WTC11 (cell line): ENCODE measurements around the gene CELF2. TPM values are rescaled to one million over a fixed set of nuclear protein-coding genes. Genes with fewer than 3 reads are reported as not detected.

Experiments
- ATAC-seq: fragments of 200-7000 bp; cut with Tn5 transposase; 2 replicates; pipeline ENCODE4 v1.10.0; 2021; ENCODE audit warnings: mild to moderate bottlenecking, moderate library complexity
- CTCF ChIA-PET: fragments of 300-600 bp; sonication (Branson Sonifier 250); formaldehyde crosslinking; loops from one replicate; lab custom pipeline; 2021; ENCODE audit warnings: antibody characterized with exemption; lab: Charles Lee
- POLR2A ChIA-PET: fragments of 350-600 bp; sonication (Branson Sonifier 250); formaldehyde crosslinking; loops from one replicate; lab custom pipeline; 2021; ENCODE audit warnings: antibody characterized with exemption; lab: Charles Lee
- DNase-seq: peaks from one replicate; pipeline ENCODE4 v3.0.0; 2021; ENCODE audit warnings: low spot score
- H3K27ac Mint-ChIP-seq: 2 replicates; pipeline ENCODE4 v1.8.0; 2021; ENCODE audit warnings: mixed read lengths
- H3K27me3 Mint-ChIP-seq: 2 replicates; pipeline ENCODE4 v1.8.0; 2021; ENCODE audit warnings: low read depth, mild to moderate bottlenecking, moderate library complexity, mixed read lengths
- H3K36me3 Mint-ChIP-seq: 2 replicates; pipeline ENCODE4 v1.8.0; 2021; ENCODE audit warnings: mixed read lengths
- H3K4me1 Mint-ChIP-seq: 2 replicates; pipeline ENCODE4 v1.8.0; 2022; ENCODE audit warnings: mixed read lengths
- H3K4me3 Mint-ChIP-seq: 2 replicates; pipeline ENCODE4 v1.8.0; 2021; ENCODE audit warnings: mild to moderate bottlenecking, moderate library complexity, mixed read lengths
- H3K9me3 Mint-ChIP-seq: 2 replicates; pipeline ENCODE4 v1.8.0; 2021; ENCODE audit warnings: mixed read lengths
- ETV6 ChIP-seq: sonication (generic); formaldehyde crosslinking; IDR thresholded peaks from 2 replicates; pipeline ENCODE4 v1.8.1; 2022; ENCODE audit warnings: mild to moderate bottlenecking, missing genetic modification reagents
- NR3C1 ChIP-seq: sonication (generic); formaldehyde crosslinking; conservative IDR thresholded peaks from 2 replicates; pipeline ENCODE4 v1.8.1; 2023; ENCODE audit warnings: low read depth, mild to moderate bottlenecking, missing genetic modification reagents
- ZNF423 ChIP-seq: fragments of 250-450 bp; sonication (Bioruptor Pico); IDR thresholded peaks from 2 replicates; pipeline ENCODE4 v2.1.2; 2022; ENCODE audit warnings: mild to moderate bottlenecking, moderate library complexity
- total RNA-seq: library from RNA; stranded (reverse); gene quantifications from 3 replicates; pipeline ENCODE4 v1.2.3, GENCODE V29; 2021
- TF ChIP-seq, protein P1 (sequence below): sonication (generic); formaldehyde crosslinking; conservative IDR thresholded peaks from 2 replicates; pipeline ENCODE4 v1.8.1; 2023; ENCODE audit warnings: mild to moderate bottlenecking, low read depth, missing genetic modification reagents, moderate library complexity
- TF ChIP-seq, protein P2 (sequence below): sonication (generic); formaldehyde crosslinking; IDR thresholded peaks from 2 replicates; pipeline ENCODE4 v1.8.0; 2022; ENCODE audit warnings: mild to moderate bottlenecking, missing genetic modification reagents
- TF ChIP-seq, protein P3 (sequence below): fragments of 250-450 bp; sonication (Bioruptor Pico); IDR thresholded peaks from 2 replicates; pipeline ENCODE4 v1.8.0; 2021; ENCODE audit warnings: mild to moderate bottlenecking
- TF ChIP-seq, protein P4 (sequence below): sonication (generic); formaldehyde crosslinking; IDR thresholded peaks from 2 replicates; pipeline ENCODE4 v1.8.0; 2022; ENCODE audit warnings: mild to moderate bottlenecking, missing genetic modification reagents
- TF ChIP-seq, protein P5 (sequence below): fragments of 250-450 bp; sonication (Bioruptor Pico); IDR thresholded peaks from 2 replicates; pipeline ENCODE4 v1.9.0; 2021; ENCODE audit warnings: mild to moderate bottlenecking
- TF ChIP-seq, protein P6 (sequence below): sonication (generic); formaldehyde crosslinking; IDR thresholded peaks from 2 replicates; pipeline ENCODE4 v1.8.1; 2022; ENCODE audit warnings: low read depth, mild to moderate bottlenecking, moderate library complexity, missing genetic modification reagents, borderline replicate concordance
- TF ChIP-seq, protein P7 (sequence below): sonication (generic); formaldehyde crosslinking; IDR thresholded peaks from 2 replicates; pipeline ENCODE4 v1.8.1; 2022; ENCODE audit warnings: mild to moderate bottlenecking, missing genetic modification reagents, moderate library complexity, borderline replicate concordance
- TF ChIP-seq, protein P8 (sequence below): sonication (generic); formaldehyde crosslinking; IDR thresholded peaks from 2 replicates; pipeline ENCODE4 v1.8.0; 2022; ENCODE audit warnings: mild to moderate bottlenecking, missing genetic modification reagents

The CELF2 gene
- total RNA-seq, 1 experiment from 2014 or later: 24.6 TPM

DNA sequence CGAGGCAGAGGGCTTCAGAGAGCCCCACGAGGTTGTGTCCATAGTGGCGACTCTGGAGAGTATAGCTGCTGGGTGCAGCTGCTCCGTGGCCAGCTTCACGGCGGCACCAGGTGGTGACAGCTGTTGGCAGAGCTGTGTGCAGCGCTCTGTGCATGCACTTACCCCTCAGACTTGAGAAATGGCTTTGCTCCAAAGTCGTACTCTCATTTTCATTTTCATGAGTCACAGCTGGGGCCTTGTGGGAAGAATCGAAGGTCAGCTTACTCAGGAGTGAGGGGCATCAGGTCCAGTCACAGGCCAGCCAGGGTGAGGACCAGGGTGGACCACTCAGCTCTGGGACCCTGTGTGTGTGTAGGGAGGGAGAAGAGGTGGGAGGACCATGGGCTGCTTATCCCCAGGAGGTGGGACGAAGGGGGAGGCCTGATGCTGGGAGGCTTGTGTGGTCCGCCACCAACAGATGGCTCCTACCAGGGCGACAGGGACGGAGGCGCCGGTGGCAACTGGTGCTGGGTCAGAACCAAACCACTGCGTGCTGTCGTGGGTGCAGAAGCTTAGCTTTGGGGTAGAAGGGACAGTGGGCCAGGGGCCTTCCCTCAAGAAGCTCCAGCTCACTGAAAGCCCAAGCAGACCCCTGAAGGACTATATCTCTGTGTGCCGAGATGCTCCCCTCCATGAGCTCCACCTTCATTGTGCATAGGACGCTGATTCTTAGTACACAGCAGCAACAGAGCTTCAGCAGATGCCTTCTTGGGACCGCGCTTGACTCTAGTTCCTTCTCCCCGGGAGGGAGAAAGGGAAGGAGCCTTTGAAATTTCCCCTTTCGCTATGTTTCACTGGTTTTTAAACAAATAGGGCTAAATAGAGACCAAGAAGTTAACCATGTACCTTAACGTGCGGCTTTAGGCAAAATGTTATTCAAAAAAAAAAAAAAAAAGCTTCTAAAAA lies 225.0 kb downstream of the CELF2 start:
- Mint-ChIP-seq H3K9me3 (no peaks in the 10 kb centered on the region), H3K36me3 (no peaks in the 10 kb centered on the region), H3K27me3 (no peaks in the 10 kb centered on the region), H3K27ac (no peak overlapping the region), H3K4me3 (no peak overlapping the region), H3K4me1 (peaks cover 9% of the 10 kb centered on the region)
- TF ChIP-seq, protein P1, sequence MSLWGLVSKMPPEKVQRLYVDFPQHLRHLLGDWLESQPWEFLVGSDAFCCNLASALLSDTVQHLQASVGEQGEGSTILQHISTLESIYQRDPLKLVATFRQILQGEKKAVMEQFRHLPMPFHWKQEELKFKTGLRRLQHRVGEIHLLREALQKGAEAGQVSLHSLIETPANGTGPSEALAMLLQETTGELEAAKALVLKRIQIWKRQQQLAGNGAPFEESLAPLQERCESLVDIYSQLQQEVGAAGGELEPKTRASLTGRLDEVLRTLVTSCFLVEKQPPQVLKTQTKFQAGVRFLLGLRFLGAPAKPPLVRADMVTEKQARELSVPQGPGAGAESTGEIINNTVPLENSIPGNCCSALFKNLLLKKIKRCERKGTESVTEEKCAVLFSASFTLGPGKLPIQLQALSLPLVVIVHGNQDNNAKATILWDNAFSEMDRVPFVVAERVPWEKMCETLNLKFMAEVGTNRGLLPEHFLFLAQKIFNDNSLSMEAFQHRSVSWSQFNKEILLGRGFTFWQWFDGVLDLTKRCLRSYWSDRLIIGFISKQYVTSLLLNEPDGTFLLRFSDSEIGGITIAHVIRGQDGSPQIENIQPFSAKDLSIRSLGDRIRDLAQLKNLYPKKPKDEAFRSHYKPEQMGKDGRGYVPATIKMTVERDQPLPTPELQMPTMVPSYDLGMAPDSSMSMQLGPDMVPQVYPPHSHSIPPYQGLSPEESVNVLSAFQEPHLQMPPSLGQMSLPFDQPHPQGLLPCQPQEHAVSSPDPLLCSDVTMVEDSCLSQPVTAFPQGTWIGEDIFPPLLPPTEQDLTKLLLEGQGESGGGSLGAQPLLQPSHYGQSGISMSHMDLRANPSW (CRISPR knock-in tag): no peak
- TF ChIP-seq, protein P2, sequence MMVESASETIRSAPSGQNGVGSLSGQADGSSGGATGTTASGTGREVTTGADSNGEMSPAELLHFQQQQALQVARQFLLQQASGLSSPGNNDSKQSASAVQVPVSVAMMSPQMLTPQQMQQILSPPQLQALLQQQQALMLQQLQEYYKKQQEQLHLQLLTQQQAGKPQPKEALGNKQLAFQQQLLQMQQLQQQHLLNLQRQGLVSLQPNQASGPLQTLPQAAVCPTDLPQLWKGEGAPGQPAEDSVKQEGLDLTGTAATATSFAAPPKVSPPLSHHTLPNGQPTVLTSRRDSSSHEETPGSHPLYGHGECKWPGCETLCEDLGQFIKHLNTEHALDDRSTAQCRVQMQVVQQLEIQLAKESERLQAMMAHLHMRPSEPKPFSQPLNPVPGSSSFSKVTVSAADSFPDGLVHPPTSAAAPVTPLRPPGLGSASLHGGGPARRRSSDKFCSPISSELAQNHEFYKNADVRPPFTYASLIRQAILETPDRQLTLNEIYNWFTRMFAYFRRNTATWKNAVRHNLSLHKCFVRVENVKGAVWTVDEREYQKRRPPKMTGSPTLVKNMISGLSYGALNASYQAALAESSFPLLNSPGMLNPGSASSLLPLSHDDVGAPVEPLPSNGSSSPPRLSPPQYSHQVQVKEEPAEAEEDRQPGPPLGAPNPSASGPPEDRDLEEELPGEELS (CRISPR knock-in tag): no peak
- TF ChIP-seq, protein P3, sequence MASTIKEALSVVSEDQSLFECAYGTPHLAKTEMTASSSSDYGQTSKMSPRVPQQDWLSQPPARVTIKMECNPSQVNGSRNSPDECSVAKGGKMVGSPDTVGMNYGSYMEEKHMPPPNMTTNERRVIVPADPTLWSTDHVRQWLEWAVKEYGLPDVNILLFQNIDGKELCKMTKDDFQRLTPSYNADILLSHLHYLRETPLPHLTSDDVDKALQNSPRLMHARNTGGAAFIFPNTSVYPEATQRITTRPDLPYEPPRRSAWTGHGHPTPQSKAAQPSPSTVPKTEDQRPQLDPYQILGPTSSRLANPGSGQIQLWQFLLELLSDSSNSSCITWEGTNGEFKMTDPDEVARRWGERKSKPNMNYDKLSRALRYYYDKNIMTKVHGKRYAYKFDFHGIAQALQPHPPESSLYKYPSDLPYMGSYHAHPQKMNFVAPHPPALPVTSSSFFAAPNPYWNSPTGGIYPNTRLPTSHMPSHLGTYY (CRISPR knock-in tag): no peak
- TF ChIP-seq, protein P4, sequence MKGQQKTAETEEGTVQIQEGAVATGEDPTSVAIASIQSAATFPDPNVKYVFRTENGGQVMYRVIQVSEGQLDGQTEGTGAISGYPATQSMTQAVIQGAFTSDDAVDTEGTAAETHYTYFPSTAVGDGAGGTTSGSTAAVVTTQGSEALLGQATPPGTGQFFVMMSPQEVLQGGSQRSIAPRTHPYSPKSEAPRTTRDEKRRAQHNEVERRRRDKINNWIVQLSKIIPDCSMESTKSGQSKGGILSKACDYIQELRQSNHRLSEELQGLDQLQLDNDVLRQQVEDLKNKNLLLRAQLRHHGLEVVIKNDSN: no peak
- no peak for TF ChIP-seq ZNF423 (CRISPR knock-in tag)
- ATAC-seq (no peak), DNase-seq (no peak)
- ChIA-PET CTCF (no interaction called here), POLR2A (no interaction called here)

DNA sequence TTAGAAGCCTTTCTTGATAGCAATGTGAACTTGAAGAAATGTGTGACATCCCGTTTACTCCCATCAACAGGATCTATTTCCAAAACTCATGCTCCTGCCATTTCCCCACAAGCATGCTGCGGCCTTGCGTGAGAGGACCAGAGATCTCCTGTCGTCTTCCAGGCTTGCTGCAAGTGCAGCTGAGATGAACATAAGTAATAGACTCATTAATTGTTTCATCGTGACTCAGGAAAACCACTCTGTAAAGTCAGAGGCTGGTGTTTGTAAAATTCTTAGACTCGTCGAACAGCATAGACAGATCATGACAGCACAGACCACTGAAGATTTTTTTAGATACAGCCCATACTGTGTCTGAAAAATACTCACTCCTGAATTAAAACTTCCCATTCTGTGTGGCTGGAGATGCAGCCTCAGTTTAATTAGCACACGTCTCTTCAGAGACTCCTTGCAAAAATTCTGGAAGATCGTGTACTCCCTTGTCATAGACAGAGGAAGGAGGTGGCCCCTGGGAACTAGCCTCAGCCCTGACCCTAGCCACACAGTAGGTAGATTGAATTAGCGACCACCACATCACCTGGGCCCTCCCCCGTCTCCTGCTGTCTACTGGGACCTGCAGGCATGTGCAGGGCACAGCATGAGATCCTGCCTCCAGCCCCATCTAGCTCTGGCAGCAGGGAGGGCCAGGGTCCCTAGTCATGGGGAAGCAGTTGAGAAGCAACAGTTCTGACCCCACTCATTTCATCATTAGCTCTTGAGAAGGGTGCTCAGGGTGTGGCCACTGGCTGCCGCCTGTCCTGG lies 226.0 kb downstream of the CELF2 start:
- ChIA-PET POLR2A (no interaction called here), CTCF (no interaction called here)
- H3K36me3 Mint-ChIP-seq: no peaks in the 10 kb centered on the region
- H3K4me3 Mint-ChIP-seq: no peak overlapping the region
- TF ChIP-seq NR3C1 (CRISPR knock-in tag): no peak
- TF ChIP-seq, protein P5, sequence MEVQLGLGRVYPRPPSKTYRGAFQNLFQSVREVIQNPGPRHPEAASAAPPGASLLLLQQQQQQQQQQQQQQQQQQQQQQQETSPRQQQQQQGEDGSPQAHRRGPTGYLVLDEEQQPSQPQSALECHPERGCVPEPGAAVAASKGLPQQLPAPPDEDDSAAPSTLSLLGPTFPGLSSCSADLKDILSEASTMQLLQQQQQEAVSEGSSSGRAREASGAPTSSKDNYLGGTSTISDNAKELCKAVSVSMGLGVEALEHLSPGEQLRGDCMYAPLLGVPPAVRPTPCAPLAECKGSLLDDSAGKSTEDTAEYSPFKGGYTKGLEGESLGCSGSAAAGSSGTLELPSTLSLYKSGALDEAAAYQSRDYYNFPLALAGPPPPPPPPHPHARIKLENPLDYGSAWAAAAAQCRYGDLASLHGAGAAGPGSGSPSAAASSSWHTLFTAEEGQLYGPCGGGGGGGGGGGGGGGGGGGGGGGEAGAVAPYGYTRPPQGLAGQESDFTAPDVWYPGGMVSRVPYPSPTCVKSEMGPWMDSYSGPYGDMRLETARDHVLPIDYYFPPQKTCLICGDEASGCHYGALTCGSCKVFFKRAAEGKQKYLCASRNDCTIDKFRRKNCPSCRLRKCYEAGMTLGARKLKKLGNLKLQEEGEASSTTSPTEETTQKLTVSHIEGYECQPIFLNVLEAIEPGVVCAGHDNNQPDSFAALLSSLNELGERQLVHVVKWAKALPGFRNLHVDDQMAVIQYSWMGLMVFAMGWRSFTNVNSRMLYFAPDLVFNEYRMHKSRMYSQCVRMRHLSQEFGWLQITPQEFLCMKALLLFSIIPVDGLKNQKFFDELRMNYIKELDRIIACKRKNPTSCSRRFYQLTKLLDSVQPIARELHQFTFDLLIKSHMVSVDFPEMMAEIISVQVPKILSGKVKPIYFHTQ (CRISPR knock-in tag): no peak
- no peak for TF ChIP-seq ETV6 (CRISPR knock-in tag)
- TF ChIP-seq, protein P6, sequence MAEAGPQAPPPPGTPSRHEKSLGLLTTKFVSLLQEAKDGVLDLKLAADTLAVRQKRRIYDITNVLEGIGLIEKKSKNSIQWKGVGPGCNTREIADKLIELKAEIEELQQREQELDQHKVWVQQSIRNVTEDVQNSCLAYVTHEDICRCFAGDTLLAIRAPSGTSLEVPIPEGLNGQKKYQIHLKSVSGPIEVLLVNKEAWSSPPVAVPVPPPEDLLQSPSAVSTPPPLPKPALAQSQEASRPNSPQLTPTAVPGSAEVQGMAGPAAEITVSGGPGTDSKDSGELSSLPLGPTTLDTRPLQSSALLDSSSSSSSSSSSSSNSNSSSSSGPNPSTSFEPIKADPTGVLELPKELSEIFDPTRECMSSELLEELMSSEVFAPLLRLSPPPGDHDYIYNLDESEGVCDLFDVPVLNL (CRISPR knock-in tag): no peak
- TF ChIP-seq, protein P3 (CRISPR knock-in tag): no peak
- TF ChIP-seq, protein P7, sequence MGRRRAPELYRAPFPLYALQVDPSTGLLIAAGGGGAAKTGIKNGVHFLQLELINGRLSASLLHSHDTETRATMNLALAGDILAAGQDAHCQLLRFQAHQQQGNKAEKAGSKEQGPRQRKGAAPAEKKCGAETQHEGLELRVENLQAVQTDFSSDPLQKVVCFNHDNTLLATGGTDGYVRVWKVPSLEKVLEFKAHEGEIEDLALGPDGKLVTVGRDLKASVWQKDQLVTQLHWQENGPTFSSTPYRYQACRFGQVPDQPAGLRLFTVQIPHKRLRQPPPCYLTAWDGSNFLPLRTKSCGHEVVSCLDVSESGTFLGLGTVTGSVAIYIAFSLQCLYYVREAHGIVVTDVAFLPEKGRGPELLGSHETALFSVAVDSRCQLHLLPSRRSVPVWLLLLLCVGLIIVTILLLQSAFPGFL: no peak
- TF ChIP-seq, protein P8, sequence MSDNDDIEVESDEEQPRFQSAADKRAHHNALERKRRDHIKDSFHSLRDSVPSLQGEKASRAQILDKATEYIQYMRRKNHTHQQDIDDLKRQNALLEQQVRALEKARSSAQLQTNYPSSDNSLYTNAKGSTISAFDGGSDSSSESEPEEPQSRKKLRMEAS (CRISPR knock-in tag): no peak
- ATAC-seq (no peak), DNase-seq (no peak)
- H3K27me3 Mint-ChIP-seq: no peaks in the 10 kb centered on the region
- H3K4me1 Mint-ChIP-seq: peaks cover 9% of the 10 kb centered on the region
- H3K27ac Mint-ChIP-seq: no peak overlapping the region
- no peaks in the 10 kb centered on the region for H3K9me3 Mint-ChIP-seq
